Fibroblast of lung (primary cell): ENCODE data around the gene FUOM. TPM values are rescaled to one million over a fixed set of nuclear protein-coding genes. Genes with fewer than 3 reads are reported as not detected.

Source experiments
- DNase-seq, 2 donors: peaks; one replicate each; pipeline versions ENCODE4 v3.0.0 to v3.0.0-alpha.2; 2010; ENCODE audit warnings: low read depth in 2 of 2
- H2AFZ ChIP-seq: 2 replicates; pipeline ENCODE4 v1.5.1; 2012; ENCODE audit warnings: low read length, control low read depth, inconsistent platforms
- H3K27ac ChIP-seq: 2 replicates; pipeline ENCODE4 v1.5.1; 2011; ENCODE audit warnings: low read length, control low read depth; ENCODE audit not compliant: insufficient read depth
- H3K27me3 ChIP-seq: 2 replicates; pipeline ENCODE4 v1.5.1; 2011; ENCODE audit warnings: mild to moderate bottlenecking, low read length; ENCODE audit not compliant: control insufficient read depth, insufficient read depth
- H3K36me3 ChIP-seq: 2 replicates; pipeline ENCODE4 v1.5.1; 2011; ENCODE audit warnings: low read length; ENCODE audit not compliant: control insufficient read depth, insufficient read depth
- H3K4me1 ChIP-seq: 2 replicates; pipeline ENCODE4 v1.5.1; 2011; ENCODE audit warnings: low read length; ENCODE audit not compliant: control insufficient read depth, insufficient read depth; ENCODE audit errors: extremely low read depth
- H3K4me2 ChIP-seq: 2 replicates; pipeline ENCODE4 v1.5.1; 2011; ENCODE audit warnings: low read length, control low read depth; ENCODE audit not compliant: insufficient read depth; ENCODE audit errors: extremely low read depth
- H3K4me3 ChIP-seq, 4 experiments: fragments of 200-600 bp in 1 of 4; sonication (generic) in 1 of 4; replicated peaks in 1 of 4; 2 replicates each; pipeline ENCODE4 v1.5.1; 2011 to 2016; ENCODE audit warnings: low read length in 4 of 4, low read depth in 3 of 4, mild to moderate bottlenecking in 3 of 4, control low read depth in 2 of 4, inconsistent platforms in 1 of 4, mixed read lengths in 1 of 4; ENCODE audit not compliant: insufficient read depth in 1 of 4; ENCODE audit errors: control extremely low read depth in 1 of 4
- H3K79me2 ChIP-seq: 2 replicates; pipeline ENCODE4 v1.5.1; 2012; ENCODE audit warnings: mild to moderate bottlenecking, low read length, inconsistent platforms; ENCODE audit not compliant: control insufficient read depth, insufficient read depth
- H3K9ac ChIP-seq: 2 replicates; pipeline ENCODE4 v1.5.1; 2011; ENCODE audit warnings: mild to moderate bottlenecking, low read length, control low read depth; ENCODE audit not compliant: insufficient read depth
- H3K9me3 ChIP-seq: 2 replicates; pipeline ENCODE4 v1.5.1; 2012; ENCODE audit warnings: low read depth, low read length; ENCODE audit not compliant: control insufficient read depth, insufficient read depth
- H4K20me1 ChIP-seq: 2 replicates; pipeline ENCODE4 v1.5.1; 2011; ENCODE audit warnings: low read length; ENCODE audit not compliant: control insufficient read depth, insufficient read depth; ENCODE audit errors: extremely low read depth
- EZH2 ChIP-seq: IDR thresholded peaks from 2 replicates; pipeline ENCODE4 v1.5.1; 2012; ENCODE audit warnings: low read length, control low read depth, mild to moderate bottlenecking; ENCODE audit errors: missing control alignments
- polyA plus RNA-seq, 2 donors: library from polyadenylated mRNA; depleted of rRNA in 1 of 2; stranded (reverse) in 1 of 2; unstranded in 1 of 2; fragments of >200 nt; gene quantifications; 2 replicates each; pipeline ENCODE4 v1.2.1, GENCODE V29; 2011 to 2012; ENCODE audit warnings: missing spikeins in 1 of 2
- total RNA-seq: library from RNA; depleted of rRNA; stranded (reverse); fragments of >200 nt; gene quantifications from 2 replicates; pipeline ENCODE4 v1.2.1, GENCODE V29; 2014
- TF ChIP-seq, protein P1 (sequence below), 2 donors: IDR thresholded peaks in 1 of 2; conservative IDR thresholded peaks in 1 of 2; 1 replicate in 1 of 2; 2 replicates in 1 of 2; pipeline ENCODE4 v1.5.1; 2011 to 2012; ENCODE audit warnings: low read length in 2 of 2, control low read depth in 1 of 2, inconsistent platforms in 1 of 2, low read depth in 1 of 2, mild to moderate bottlenecking in 1 of 2

Gene FUOM
- total and polyA plus RNA-seq, 2 donors (not counting 1 experiment from before 2014, with no cell fraction given): 14.2 to 15.0 TPM

DNA sequence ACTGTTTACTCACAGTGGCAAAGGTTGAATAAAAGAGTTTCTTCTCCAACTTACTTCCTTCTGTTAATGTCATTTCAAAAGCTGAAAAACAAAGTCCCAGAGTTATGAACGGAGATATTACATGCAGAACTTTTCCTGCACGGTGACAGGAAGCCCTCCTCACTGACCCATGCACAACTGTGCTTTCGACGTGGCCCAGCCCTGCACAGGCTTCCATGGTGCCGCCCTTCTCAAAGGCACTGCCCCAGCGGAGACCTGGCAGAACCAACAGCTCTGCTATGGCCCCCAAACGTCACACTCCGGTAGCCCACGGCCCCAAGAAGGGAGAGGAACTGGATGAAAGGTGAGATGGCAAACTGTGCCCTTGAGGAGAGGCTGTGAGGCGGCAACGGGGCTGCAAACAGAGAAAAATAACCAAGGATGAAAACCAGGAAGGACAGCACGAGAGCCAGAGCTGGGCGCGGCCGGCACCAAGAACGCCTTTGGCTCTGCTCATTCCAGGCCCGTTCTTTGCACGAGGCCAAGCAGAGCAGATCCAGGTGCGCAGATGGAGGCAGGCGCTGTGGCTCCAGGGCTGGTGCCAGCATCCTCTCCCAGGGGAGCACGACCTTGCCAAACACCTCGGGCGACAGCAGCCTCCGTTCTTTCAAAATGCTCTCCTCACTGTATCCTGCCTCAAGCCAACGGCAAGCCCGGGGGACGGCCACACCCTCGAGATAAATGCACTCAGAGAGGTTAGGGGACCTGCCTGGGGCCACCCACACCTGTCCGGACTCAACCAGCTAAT lies 7.0 kb upstream of the FUOM start:
- Histone ChIP-seq H4K20me1 (no peaks in the 10 kb centered on the region), H3K79me2 (no peaks in the 10 kb centered on the region), H3K27me3 (no peaks in the 10 kb centered on the region), H3K4me3 (no peak overlapping the region), H3K36me3 (peaks cover 21% of the 10 kb centered on the region), H3K27ac (no peak overlapping the region), H3K9ac (no peak overlapping the region), H2AFZ (no peak overlapping the region), H3K4me1 (no peaks in the 10 kb centered on the region), H3K9me3 (no peaks in the 10 kb centered on the region), H3K4me2 (no peak overlapping the region)
- DNase-seq: no peak
- no peak for TF ChIP-seq EZH2
- TF ChIP-seq, protein P1, sequence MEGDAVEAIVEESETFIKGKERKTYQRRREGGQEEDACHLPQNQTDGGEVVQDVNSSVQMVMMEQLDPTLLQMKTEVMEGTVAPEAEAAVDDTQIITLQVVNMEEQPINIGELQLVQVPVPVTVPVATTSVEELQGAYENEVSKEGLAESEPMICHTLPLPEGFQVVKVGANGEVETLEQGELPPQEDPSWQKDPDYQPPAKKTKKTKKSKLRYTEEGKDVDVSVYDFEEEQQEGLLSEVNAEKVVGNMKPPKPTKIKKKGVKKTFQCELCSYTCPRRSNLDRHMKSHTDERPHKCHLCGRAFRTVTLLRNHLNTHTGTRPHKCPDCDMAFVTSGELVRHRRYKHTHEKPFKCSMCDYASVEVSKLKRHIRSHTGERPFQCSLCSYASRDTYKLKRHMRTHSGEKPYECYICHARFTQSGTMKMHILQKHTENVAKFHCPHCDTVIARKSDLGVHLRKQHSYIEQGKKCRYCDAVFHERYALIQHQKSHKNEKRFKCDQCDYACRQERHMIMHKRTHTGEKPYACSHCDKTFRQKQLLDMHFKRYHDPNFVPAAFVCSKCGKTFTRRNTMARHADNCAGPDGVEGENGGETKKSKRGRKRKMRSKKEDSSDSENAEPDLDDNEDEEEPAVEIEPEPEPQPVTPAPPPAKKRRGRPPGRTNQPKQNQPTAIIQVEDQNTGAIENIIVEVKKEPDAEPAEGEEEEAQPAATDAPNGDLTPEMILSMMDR (conservative IDR thresholded peaks at IDR 0.05 in 1 of 2, IDR thresholded peaks at IDR 0.05 in 1 of 2; ENCODE audit: low read depth in 1 of 2, low read length in 2 of 2): no peak

DNA sequence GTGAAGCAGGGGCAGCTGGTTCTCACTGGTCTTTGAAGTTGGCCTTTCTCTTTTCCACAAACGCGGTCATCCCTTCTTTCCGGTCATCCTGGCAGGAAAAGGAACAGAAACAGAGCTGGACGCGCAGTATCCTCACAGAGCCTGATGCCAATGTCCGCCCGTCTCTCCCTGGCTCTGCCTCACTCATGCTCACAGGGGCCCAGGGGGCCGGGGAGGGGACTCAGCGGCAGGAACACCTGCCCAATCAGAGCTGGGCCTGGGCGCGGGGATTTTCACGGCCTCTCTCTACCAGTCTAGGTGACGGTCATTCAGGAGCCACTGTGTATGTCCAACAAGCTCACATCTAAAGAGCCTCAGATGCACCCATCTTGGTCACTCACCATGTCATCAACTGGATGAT lies 5.0 kb upstream of the FUOM start:
- H3K9me3 ChIP-seq: no peaks in the 10 kb centered on the region
- H3K9ac ChIP-seq: no peak overlapping the region
- H3K27me3 ChIP-seq: no peaks in the 10 kb centered on the region
- no peak overlapping the region for H3K4me2 ChIP-seq
- no peaks in the 10 kb centered on the region for H3K79me2 ChIP-seq
- no peaks in the 10 kb centered on the region for H4K20me1 ChIP-seq
- DNase-seq: no peak
- peaks cover 2% of the 10 kb centered on the region for H3K4me1 ChIP-seq
- peaks cover 16% of the 10 kb centered on the region for H3K36me3 ChIP-seq
- TF ChIP-seq, protein P1 (conservative IDR thresholded peaks at IDR 0.05 in 1 of 2, IDR thresholded peaks at IDR 0.05 in 1 of 2; ENCODE audit: low read depth in 1 of 2, low read length in 2 of 2): no peak
- TF ChIP-seq EZH2: no peak
- no peak overlapping the region for H3K27ac ChIP-seq
- H2AFZ ChIP-seq: no peak overlapping the region
- no peak overlapping the region for H3K4me3 ChIP-seq

DNA sequence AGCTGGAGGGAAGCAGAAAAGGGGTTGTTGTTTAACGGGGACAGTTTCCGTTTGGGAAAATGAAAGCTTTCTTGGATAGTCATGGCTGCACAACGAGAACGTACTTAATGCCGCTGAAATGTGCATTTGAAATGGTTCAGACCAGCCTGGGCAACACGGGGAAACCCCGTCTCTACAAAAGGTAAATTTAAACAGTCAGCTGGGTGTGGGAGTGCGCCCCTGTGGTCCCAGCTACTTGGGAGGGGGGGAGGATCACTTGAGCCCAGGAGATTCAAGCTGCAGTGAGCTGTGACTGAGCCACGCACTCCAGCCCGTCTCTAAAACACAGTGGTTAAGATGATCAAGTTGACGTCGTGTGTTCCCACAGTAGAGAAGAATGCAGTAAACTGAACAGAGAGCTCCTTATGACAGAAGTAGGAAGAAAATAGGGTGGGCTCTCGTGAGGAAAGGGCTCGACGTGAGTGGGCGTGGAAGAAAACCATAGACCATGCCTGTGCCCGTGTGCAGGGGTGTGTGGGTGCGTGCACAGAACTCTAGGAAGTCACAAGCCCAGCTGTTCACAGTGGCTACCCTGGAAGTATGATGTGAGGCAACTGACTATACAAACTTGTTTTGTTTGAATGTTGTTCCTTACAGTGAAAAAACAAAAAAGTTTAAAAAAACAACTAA lies 4.1 kb upstream of the FUOM start:
- Histone ChIP-seq H3K4me1 (peaks cover 2% of the 10 kb centered on the region), H3K27ac (no peak overlapping the region), H3K36me3 (peaks cover 16% of the 10 kb centered on the region), H4K20me1 (no peaks in the 10 kb centered on the region), H3K4me3 (no peak overlapping the region), H3K9ac (no peak overlapping the region), H3K27me3 (no peaks in the 10 kb centered on the region), H3K9me3 (no peaks in the 10 kb centered on the region), H3K79me2 (no peaks in the 10 kb centered on the region), H3K4me2 (no peak overlapping the region), H2AFZ (no peak overlapping the region)
- TF ChIP-seq, protein P1 (conservative IDR thresholded peaks at IDR 0.05 in 1 of 2, IDR thresholded peaks at IDR 0.05 in 1 of 2; ENCODE audit: low read depth in 1 of 2, low read length in 2 of 2): no peak
- no peak for TF ChIP-seq EZH2
- no peak for DNase-seq
